WTC11 (cell line): ENCODE results near the gene LPP.

Experiments
- EMX1 ChIP-seq: fragments of 250-450 bp; sonication (Bioruptor Pico); IDR thresholded peaks from 2 replicates; pipeline ENCODE4 v1.8.0; 2021; ENCODE audit warnings: mild to moderate bottlenecking
- FOXJ3 ChIP-seq: sonication (generic); formaldehyde crosslinking; IDR thresholded peaks from 2 replicates; pipeline ENCODE4 v1.9.0; 2021; ENCODE audit warnings: missing genetic modification reagents, mild to moderate bottlenecking, borderline replicate concordance
- FOXK1 ChIP-seq: sonication (generic); formaldehyde crosslinking; IDR thresholded peaks from 2 replicates; pipeline ENCODE4 v1.8.0; 2022; ENCODE audit warnings: mild to moderate bottlenecking, moderate library complexity, missing genetic modification reagents
- GRHL2 ChIP-seq: fragments of 250-450 bp; sonication (Bioruptor Pico); IDR thresholded peaks from 2 replicates; pipeline ENCODE4 v1.8.0; 2022; ENCODE audit warnings: mild to moderate bottlenecking, moderate library complexity; ENCODE audit not compliant: insufficient replicate concordance, severe bottlenecking
- KAT7 ChIP-seq: sonication (generic); formaldehyde crosslinking; IDR thresholded peaks from 2 replicates; pipeline ENCODE4 v1.8.1; 2023; ENCODE audit warnings: missing genetic modification reagents, mild to moderate bottlenecking, borderline replicate concordance
- MXD4 ChIP-seq: fragments of 250-450 bp; sonication (Bioruptor Pico); IDR thresholded peaks from 2 replicates; pipeline ENCODE4 v1.8.0; 2021; ENCODE audit warnings: mild to moderate bottlenecking, moderate library complexity, borderline replicate concordance
- SP1 ChIP-seq: sonication (generic); formaldehyde crosslinking; conservative IDR thresholded peaks from 2 replicates; pipeline ENCODE4 v1.8.1; 2022; ENCODE audit warnings: missing genetic modification reagents
- TCF7 ChIP-seq: sonication (generic); formaldehyde crosslinking; IDR thresholded peaks from 2 replicates; pipeline ENCODE4 v1.8.0; 2022; ENCODE audit warnings: mild to moderate bottlenecking, low read depth, missing genetic modification reagents, moderate library complexity
- TF ChIP-seq, protein P1 (sequence below): fragments of 200-600 bp; IDR thresholded peaks from 2 replicates; pipeline ENCODE4 v1.8.0; 2022; ENCODE audit warnings: antibody characterized with exemption
- TF ChIP-seq, protein P2 (sequence below): sonication (generic); formaldehyde crosslinking; IDR thresholded peaks from 2 replicates; pipeline ENCODE4 v1.8.1; 2022; ENCODE audit warnings: mild to moderate bottlenecking, moderate library complexity, missing genetic modification reagents
- TF ChIP-seq, protein P3 (sequence below): sonication (generic); formaldehyde crosslinking; IDR thresholded peaks from 2 replicates; pipeline ENCODE4 v1.8.0; 2022; ENCODE audit warnings: mild to moderate bottlenecking, missing genetic modification reagents

DNA sequence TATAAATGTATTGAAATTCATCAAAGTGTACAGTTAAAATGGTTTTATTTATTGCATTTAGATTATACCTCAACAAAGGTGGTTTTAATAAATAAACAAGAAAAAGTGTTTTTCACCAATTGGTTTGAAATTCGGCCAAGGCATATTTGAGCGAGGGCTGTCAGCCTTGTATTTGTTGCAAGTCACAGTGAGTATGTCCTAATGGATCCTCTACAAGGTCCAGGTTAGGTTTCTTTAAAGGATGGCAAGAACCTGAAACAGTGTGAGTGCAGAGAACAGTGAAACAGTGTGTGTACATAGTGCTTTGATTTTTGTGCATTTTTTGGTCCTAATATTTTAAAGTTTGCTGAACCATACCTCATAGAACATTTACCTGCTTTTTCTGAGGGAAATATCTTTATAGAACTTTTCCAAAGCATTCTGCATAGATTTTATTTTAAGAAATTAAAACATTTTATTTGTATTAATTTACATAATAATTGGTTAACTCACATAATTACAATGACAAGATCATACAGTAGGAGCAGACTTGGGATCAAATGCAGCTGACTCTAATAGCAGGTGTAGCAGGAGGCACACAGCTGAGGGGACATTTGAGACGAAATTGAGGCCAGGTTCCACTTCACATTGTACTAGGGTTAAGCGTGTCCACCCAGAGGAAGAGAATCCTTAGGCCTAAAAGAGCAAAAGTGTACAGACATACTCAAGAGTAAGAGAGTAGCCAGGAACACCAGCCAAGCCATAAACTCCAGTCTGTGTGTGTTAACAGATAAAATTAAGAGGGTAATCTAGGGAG, 589.0 kb downstream of the LPP start:
- TF ChIP-seq, protein P1, sequence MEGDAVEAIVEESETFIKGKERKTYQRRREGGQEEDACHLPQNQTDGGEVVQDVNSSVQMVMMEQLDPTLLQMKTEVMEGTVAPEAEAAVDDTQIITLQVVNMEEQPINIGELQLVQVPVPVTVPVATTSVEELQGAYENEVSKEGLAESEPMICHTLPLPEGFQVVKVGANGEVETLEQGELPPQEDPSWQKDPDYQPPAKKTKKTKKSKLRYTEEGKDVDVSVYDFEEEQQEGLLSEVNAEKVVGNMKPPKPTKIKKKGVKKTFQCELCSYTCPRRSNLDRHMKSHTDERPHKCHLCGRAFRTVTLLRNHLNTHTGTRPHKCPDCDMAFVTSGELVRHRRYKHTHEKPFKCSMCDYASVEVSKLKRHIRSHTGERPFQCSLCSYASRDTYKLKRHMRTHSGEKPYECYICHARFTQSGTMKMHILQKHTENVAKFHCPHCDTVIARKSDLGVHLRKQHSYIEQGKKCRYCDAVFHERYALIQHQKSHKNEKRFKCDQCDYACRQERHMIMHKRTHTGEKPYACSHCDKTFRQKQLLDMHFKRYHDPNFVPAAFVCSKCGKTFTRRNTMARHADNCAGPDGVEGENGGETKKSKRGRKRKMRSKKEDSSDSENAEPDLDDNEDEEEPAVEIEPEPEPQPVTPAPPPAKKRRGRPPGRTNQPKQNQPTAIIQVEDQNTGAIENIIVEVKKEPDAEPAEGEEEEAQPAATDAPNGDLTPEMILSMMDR = no peak
- no peak for TF ChIP-seq GRHL2 (CRISPR knock-in tag)
- TF ChIP-seq, protein P2, sequence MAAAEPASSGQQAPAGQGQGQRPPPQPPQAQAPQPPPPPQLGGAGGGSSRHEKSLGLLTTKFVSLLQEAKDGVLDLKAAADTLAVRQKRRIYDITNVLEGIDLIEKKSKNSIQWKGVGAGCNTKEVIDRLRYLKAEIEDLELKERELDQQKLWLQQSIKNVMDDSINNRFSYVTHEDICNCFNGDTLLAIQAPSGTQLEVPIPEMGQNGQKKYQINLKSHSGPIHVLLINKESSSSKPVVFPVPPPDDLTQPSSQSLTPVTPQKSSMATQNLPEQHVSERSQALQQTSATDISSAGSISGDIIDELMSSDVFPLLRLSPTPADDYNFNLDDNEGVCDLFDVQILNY (CRISPR knock-in tag) = no peak
- TF ChIP-seq SP1 (CRISPR knock-in tag) = no peak
- TF ChIP-seq EMX1 (CRISPR knock-in tag) = no peak
- TF ChIP-seq FOXK1 (CRISPR knock-in tag) = no peak
- TF ChIP-seq FOXJ3 (CRISPR knock-in tag) = no peak
- no peak for TF ChIP-seq KAT7
- no peak for TF ChIP-seq TCF7 (CRISPR knock-in tag)
- TF ChIP-seq, protein P3, sequence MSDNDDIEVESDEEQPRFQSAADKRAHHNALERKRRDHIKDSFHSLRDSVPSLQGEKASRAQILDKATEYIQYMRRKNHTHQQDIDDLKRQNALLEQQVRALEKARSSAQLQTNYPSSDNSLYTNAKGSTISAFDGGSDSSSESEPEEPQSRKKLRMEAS (CRISPR knock-in tag) = no peak
- TF ChIP-seq MXD4 (CRISPR knock-in tag) = no peak
